SK-N-MC (cell line): Measurements from ENCODE around the gene RTCB.

Source experiments
- DNase-seq: peaks from one replicate; pipeline ENCODE4 v3.0.0-alpha.2; 2011; ENCODE audit warnings: low read depth, low spot score
- H3K27ac ChIP-seq: fragments of 200-600 bp; sonication (generic); 2 replicates; pipeline ENCODE4 v1.5.1; 2016; ENCODE audit warnings: mixed run types
- H3K36me3 ChIP-seq: fragments of 200-600 bp; sonication (generic); 2 replicates; pipeline ENCODE4 v1.6.1; 2017; ENCODE audit warnings: antibody characterized with exemption, low read length, mixed read lengths; ENCODE audit not compliant: insufficient read depth
- H3K4me3 ChIP-seq: fragments of 200-600 bp; sonication (generic); 2 replicates; pipeline ENCODE4 v1.5.1; 2016
- H3K9ac ChIP-seq: fragments of 200-600 bp; sonication (generic); 2 replicates; pipeline ENCODE4 v1.8.0; 2017; ENCODE audit warnings: mixed run types, mixed read lengths; ENCODE audit not compliant: insufficient read length
- H3K9me3 ChIP-seq: fragments of 200-600 bp; sonication (generic); 2 replicates; pipeline ENCODE4 v1.6.1; 2017; ENCODE audit warnings: low read depth, mild to moderate bottlenecking, antibody characterized with exemption, low read length, moderate library complexity, mixed read lengths
- EZH2 ChIP-seq: fragments of 200-600 bp; sonication (generic); IDR thresholded peaks from one replicate; pipeline ENCODE4 v1.6.1; 2017; ENCODE audit warnings: antibody characterized with exemption
- FOXP2 ChIP-seq: optimal IDR thresholded peaks from 2 replicates; pipeline ENCODE3; 2011; ENCODE audit warnings: mild to moderate bottlenecking, moderate library complexity; ENCODE audit not compliant: insufficient read depth; ENCODE audit errors: extremely low read length, control extremely low read depth
- POLR2AphosphoS5 ChIP-seq: IDR thresholded peaks from 2 replicates; pipeline ENCODE4 v1.6.1; 2012; ENCODE audit warnings: mild to moderate bottlenecking, low read depth, low read length, borderline replicate concordance

The RTCB gene

DNA sequence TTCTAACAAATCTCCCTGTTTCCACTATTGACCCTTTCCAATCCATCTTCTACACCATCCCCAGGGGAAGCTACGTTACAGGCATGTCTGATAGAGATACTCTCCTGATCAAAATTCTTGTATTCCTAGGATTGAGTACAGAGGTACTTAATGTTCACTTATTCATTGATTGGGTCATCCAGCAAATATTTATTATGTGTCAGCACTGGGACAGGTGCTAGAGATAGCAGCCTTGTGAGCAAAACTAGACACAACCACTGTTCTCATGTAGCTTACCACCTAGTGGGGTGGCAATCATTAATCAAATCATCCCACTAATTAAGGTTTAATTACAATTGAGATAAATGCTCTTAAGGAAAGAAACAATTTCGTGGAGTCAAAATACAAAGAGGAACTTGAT is 9.4 kb upstream of the RTCB start:
- no peaks in the 10 kb centered on the region for H3K36me3 ChIP-seq
- H3K4me3 ChIP-seq, result no peak overlapping the region
- H3K27ac ChIP-seq, result no peak overlapping the region
- H3K9me3 ChIP-seq, result no peaks in the 10 kb centered on the region
- no peak overlapping the region for H3K9ac ChIP-seq
- no peak for TF ChIP-seq EZH2
- TF ChIP-seq FOXP2, result no peak
- TF ChIP-seq POLR2AphosphoS5, result no peak
- no peak for DNase-seq

DNA sequence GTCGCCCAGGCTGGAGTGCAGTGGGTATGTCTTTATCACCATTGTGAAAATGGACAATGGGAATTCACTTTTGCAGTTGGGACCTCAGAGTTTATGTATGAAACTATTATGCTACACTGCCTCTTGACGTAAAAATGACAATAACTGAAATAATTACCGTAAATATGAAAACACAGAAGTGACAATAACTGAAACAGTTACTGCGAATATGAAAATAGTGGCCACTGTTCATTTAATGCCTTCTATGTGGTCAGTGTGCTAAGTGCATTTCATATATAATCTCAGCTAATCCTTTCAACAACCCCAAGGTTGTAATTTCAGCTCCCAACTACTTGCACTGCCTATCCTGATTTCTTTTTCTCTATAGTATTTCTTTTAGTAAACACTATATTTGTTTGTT is 5.9 kb upstream of the RTCB start:
- Histone ChIP-seq H3K36me3 (no peaks in the 10 kb centered on the region), H3K27ac (no peak overlapping the region), H3K4me3 (no peak overlapping the region), H3K9ac (no peak overlapping the region), H3K9me3 (no peaks in the 10 kb centered on the region)
- no peak for TF ChIP-seq EZH2
- no peak for TF ChIP-seq FOXP2
- no peak for TF ChIP-seq POLR2AphosphoS5
- DNase-seq, result no peak

DNA sequence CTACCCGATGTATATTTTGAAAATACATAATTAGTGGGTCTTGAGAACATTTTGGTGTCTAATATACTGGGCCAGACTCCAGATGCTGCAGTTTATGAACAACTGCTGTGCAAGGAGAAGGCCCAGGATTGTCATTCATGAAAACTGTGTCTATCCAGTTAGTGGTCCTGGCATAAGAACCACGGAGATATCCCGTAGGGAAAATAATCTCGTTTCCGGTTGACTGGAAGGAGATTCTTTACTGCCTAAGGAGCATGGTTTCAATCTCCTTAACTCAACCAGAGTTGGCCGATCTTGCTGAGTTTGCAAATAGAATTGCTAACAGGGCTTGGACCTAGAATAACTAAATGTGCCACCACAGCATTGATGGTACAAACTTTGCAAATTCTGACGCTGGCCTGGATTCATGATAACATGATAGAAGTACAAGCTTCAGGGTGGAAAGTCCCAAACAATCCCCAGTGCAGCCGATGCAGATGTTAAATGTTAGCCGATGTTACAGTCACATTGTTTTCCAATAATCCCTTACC is 4.6 kb upstream of the RTCB start:
- Histone ChIP-seq H3K9ac (no peak overlapping the region), H3K27ac (peak overlapping the region; percentile 78), H3K4me3 (peak overlapping the region; percentile 61), H3K36me3 (no peaks in the 10 kb centered on the region), H3K9me3 (no peaks in the 10 kb centered on the region)
- DNase-seq, result peak; percentile 66
- TF ChIP-seq POLR2AphosphoS5 (no peak), EZH2 (no peak), FOXP2 (no peak)

DNA sequence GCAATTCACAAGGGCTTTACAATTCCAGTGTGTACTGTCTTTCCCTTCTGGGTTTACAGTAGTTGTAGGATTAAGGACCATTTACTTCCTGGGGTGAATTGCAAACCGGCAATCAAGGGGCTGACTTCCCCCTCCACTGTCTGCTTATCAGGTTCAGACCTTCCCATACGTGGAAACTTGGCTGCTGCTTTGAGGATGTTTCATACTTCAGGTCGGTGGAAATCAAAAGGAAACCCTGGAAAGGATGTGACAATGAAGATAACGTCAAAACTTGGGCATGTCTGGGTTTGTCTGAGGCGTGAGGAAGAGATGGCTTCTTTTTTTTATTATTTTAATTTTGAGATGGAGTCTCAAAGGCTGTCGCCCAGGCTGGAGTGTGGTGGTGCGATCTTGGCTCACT is 2.1 kb upstream of the RTCB start:
- no peak for DNase-seq
- Histone ChIP-seq H3K9me3 (no peaks in the 10 kb centered on the region), H3K9ac (no peak overlapping the region), H3K4me3 (no peak overlapping the region), H3K27ac (no peak overlapping the region), H3K36me3 (peaks cover 2% of the 10 kb centered on the region; the same call in 1 of the 2 replicates)
- TF ChIP-seq POLR2AphosphoS5 (no peak), FOXP2 (no peak), EZH2 (no peak)

DNA sequence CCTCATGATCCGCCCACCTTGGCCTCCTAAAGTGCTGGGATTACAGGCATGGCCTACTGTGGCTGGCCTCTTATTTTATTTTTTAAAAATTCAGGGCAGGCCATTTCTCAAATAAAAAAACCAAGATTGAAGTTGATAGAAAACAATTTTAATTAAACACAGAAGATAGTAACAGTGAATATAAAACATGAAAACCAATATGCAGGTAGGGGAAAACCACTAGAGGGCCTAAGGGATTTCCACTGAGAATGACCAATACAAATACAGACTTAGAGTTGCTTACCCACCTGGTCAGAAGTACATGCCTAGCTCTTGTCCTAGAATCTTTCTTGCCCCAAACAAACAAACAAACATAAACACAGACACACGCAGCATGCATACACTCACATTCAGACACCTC is 1.7 kb upstream of the RTCB start:
- no peak overlapping the region for H3K27ac ChIP-seq
- H3K9ac ChIP-seq, result no peak overlapping the region
- H3K36me3 ChIP-seq, result peaks cover 7% of the 10 kb centered on the region
- H3K4me3 ChIP-seq, result no peak overlapping the region
- no peaks in the 10 kb centered on the region for H3K9me3 ChIP-seq
- DNase-seq, result no peak
- TF ChIP-seq FOXP2, result no peak
- no peak for TF ChIP-seq EZH2
- no peak for TF ChIP-seq POLR2AphosphoS5

DNA sequence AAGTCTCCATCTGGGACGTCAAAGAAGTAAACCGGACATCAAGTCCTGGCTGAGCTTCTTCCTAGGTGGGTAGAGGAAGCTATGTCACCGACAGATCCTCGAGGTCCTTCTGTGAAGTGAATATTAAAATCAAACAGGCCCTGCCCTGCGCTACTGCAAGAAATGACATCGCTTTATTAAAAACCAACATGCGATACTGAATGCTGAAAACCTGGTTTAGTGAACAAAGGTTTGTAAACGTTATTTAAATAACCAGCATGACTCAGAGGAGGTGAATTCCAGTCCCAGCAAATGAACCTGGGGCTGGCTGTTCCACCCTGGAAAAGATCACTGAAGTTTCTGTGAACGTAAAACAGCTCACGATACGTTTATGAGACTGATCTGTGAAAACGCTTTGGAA is 645 bp downstream of the RTCB start:
- peak overlapping the region; percentile 91 for H3K9ac ChIP-seq
- no peak for TF ChIP-seq FOXP2
- TF ChIP-seq EZH2, result no peak
- peak overlapping the region; percentile 79 for H3K4me3 ChIP-seq
- H3K36me3 ChIP-seq, result peaks cover 30% of the 10 kb centered on the region
- H3K9me3 ChIP-seq, result no peaks in the 10 kb centered on the region
- no peak for DNase-seq
- H3K27ac ChIP-seq, result no peak overlapping the region

DNA sequence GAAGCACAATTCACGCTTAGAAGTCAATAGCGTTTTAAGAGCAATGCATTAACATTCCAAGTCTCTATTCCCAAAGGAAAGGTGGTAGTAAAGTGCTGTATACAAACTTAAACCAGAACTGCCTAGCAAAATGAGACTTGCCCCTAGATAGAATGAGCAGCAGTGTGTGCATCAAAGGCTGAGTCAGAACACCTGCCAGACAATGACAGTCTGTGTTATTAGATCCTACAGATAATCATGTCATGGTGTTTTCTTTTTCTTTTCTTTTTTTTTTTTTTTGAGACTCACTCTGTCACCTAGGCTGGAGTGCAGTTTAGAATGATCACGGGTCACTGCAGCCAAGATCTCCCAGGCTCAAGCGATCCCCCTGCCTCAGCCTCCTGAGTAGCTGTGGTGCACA is 1.6 kb downstream of the RTCB start:
- Histone ChIP-seq H3K9ac (peak overlapping the region; percentile 91), H3K27ac (no peak overlapping the region), H3K9me3 (no peaks in the 10 kb centered on the region), H3K4me3 (peak overlapping the region; percentile 79), H3K36me3 (peaks cover 39% of the 10 kb centered on the region)
- no peak for DNase-seq
- no peak for TF ChIP-seq EZH2
- TF ChIP-seq POLR2AphosphoS5, result no peak
- no peak for TF ChIP-seq FOXP2

DNA sequence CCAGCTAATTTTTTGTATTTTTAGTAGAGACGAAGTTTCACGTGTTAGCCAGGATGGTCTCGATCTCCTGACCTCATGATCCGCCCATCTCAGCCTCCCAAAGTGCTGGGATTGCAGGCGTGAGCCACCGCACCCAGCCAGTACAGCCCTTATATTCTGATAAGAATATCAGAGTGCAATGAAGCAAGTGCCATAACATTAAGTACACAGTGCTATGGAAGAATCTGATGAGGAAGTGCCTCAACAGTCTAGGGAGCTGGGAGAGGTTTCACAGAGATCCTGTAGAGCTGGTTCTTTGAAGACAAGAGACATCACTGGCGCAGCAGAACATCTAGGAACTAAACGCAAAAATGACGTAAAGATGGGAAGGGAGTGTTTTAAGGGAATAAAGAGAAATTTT is 2.1 kb downstream of the RTCB start:
- Histone ChIP-seq H3K27ac (no peak overlapping the region), H3K36me3 (peaks cover 44% of the 10 kb centered on the region), H3K4me3 (no peak overlapping the region), H3K9ac (no peak overlapping the region), H3K9me3 (no peaks in the 10 kb centered on the region)
- TF ChIP-seq FOXP2, result no peak
- TF ChIP-seq EZH2, result no peak
- TF ChIP-seq POLR2AphosphoS5, result no peak
- no peak for DNase-seq

DNA sequence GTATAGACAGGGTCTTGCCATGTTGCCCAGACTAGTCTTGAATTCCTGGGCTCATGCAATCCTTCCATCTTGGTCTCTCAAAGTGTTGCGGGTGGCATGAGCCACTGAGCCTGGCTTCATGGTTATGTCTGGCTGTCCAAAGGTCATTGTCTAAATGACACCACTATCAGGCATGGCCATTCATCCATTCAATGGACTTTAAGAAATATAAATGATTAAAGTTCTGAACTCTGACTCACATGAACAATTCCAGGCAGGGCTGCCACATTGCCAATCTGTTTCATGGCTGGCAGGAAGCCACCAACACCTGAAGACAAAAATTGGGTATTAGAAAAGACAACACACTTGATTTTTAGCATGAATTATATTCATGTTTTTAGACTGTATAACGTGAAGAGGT is 4.1 kb downstream of the RTCB start:
- no peak overlapping the region for H3K9ac ChIP-seq
- no peak overlapping the region for H3K4me3 ChIP-seq
- H3K27ac ChIP-seq, result no peak overlapping the region
- no peaks in the 10 kb centered on the region for H3K9me3 ChIP-seq
- peaks cover 57% of the 10 kb centered on the region for H3K36me3 ChIP-seq
- no peak for DNase-seq
- TF ChIP-seq POLR2AphosphoS5 (no peak), EZH2 (no peak), FOXP2 (no peak)
